ENCODE measurements around the gene ICAM4. TPM values are rescaled to one million over a fixed set of nuclear protein-coding genes. Genes with fewer than 3 reads are reported as not detected.
A peak's percentile ranks its signal among the peaks of the same experiment; 100 is the strongest.

The ICAM4 gene
- total and polyA plus RNA-seq, 9 of the 15 experiments (the other 6 are each of a cell fraction or from before 2014, with no cell fraction given): 14.1 to 86.1 (median 29.6) TPM

DNA sequence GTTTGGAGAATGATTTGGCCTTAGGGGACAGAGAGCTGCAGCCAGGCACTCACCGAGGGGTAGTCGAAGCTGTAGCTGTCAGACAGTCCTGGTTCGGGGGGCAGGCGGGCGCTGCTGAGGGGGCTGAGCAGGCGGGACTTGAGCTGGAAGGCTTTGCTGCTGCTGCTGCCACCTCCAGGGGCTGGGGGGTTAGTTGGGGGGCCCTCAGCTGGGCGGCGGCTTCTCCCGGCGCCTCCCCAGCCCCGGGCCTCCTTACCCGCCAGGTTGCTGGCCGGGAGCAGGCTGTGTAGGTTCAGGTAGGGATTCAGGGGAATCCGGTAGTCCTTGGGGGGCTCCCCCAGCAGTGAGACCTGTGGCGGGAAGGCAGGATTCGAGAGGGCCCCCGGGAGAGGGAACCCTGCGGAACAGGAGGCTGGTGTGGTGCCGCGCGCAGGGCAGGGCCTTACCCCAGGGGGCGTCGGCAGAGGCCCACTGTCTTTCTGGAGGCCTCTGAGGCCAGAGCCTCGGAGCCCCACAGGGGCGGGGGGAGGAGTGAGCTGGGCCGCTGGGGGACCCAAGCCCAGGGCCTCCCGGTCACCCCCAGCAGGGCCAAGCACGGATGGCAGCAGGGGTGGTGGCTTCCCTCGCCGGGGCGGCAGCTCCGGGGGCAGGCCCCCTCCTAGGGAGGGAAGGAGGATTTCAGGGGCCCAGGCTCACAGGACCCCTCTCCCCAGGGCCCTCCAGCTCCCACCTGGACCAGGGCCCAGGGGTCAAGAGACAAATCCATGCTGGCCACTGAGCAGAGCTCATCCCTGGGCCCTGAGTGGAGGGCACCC, 34.1 kb downstream of the ICAM4 start:
- Histone ChIP-seq H3K4me3 (no peak overlapping the region), H3K27me3 (ENCODE audit: control insufficient read depth in 2 of 2, insufficient read depth in 2 of 2, low read length in 2 of 2) (no peaks in the 10 kb centered on the region), H3K9ac (ENCODE audit: insufficient read depth in 1 of 2, low read depth in 2 of 2, low read length in 2 of 2) (peak overlapping the region in 1 of 2 experiments; percentile 13; a peak in 1 of 4 replicates), H4K20me1 (replicated peaks; ENCODE audit: control insufficient read depth, insufficient read depth, low read length) (0 out of 2 replicates have a peak, but pooled peaks cover 8% of the 10 kb centered on the region), H3K9me1 (ENCODE audit: control insufficient read depth, insufficient read depth, low read length) (no peaks in the 10 kb centered on the region), H3K4me1 (replicated peaks in 1 of 2; ENCODE audit: control insufficient read depth in 2 of 2, insufficient read depth in 2 of 2, low read length in 2 of 2) (peaks cover 11 to 57% of the 10 kb centered on the region in 2 experiments), H2AFZ (ENCODE audit: low read depth, low read length) (no peak overlapping the region), H3K79me2 (ENCODE audit: control insufficient read depth, insufficient read depth, low read length) (peaks cover 2% of the 10 kb centered on the region; the same call in 2 of the 3 replicates), H3K4me2 (ENCODE audit: insufficient read depth, low read length) (no peak overlapping the region), H3K9me3 (replicated peaks; ENCODE audit: control insufficient read depth, insufficient read depth, low read depth, low read length) (no peaks in the 10 kb centered on the region), H3K36me3 (ENCODE audit: control insufficient read depth, insufficient read depth, low read length) (peaks cover 96% of the 10 kb centered on the region; the same call in 2 of the 3 replicates), H3K27ac (ENCODE audit: extremely low read depth, low read depth, low read length) (no peak overlapping the region)
- ATAC-seq (no peak), FAIRE-seq (no peak), DNase-seq (ENCODE audit: extremely low read depth in 1 of 4, low spot score in 3 of 4) (no peak)
- no TSS peak for BruUV-seq (replicated peaks)
- in situ Hi-C loops (cut with MboI) (no loop called here), intact Hi-C loops (cut with micrococcal nuclease) (no loop called here)
- WGBS (ENCODE audit: insufficient coverage, low coverage, missing lambda C conversion rate): 97% methylated on average over 11 of the region's 32 CpGs
- CTCF ChIA-PET (ENCODE audit: low intra/inter-chr PET ratio): no interaction called here
- POLR2A ChIA-PET: interaction anchor here (0.7 to 2.0 kb wide), 5 partner anchors 11 to 31 kb away, joined by 3 to 9 read pairs (median 3); partner anchors contain the start of gene RAVER1
- TF ChIP-seq BRCA1 (IDR thresholded peaks at IDR 0.05) (no peak), BRCA1 (CRISPR knock-in tag; IDR thresholded peaks at IDR 0.05) (no peak), POLR2G (IDR thresholded peaks at IDR 0.05; ENCODE audit: low read depth, low read length) (peak; percentile 66), STAT6 (CRISPR knock-in tag; IDR thresholded peaks at IDR 0.05) (no peak), ZNF175 (CRISPR knock-in tag; IDR thresholded peaks at IDR 0.05; ENCODE audit: low read depth) (no peak), RBFOX2 (IDR thresholded peaks at IDR 0.05; ENCODE audit: low read depth, low read length) (peak; percentile 50), ZNF133 (CRISPR knock-in tag; IDR thresholded peaks at IDR 0.05) (no peak), HMBOX1 (IDR thresholded peaks at IDR 0.05) (no peak), STAT5A (IDR thresholded peaks at IDR 0.05; ENCODE audit: borderline replicate concordance, low read length) (no peak), HNRNPLL (IDR thresholded peaks at IDR 0.05; ENCODE audit: low read depth, low read length, poor library complexity, severe bottlenecking) (no peak), ZBTB7A (IDR thresholded peaks at IDR 0.05; ENCODE audit: borderline replicate concordance, control insufficient read depth, low read depth, low read length) (no peak), CHD2 (IDR thresholded peaks at IDR 0.05; ENCODE audit: low read depth, low read length) (no peak)
